ENCODE results near the gene MPST. TPM values are rescaled to one million over a fixed set of nuclear protein-coding genes. Genes with fewer than 3 reads are reported as not detected.

The MPST gene
- total RNA-seq, 2 experiments from 2014 or later = 8.5 to 9.1 TPM

- no peak for DNase-seq
- H3K9me3 Mint-ChIP-seq = no peaks in the 10 kb centered on the region
- no peak overlapping the region for H3K27ac Mint-ChIP-seq
- intact Hi-C loops (cut with micrococcal nuclease) = no loop called here
- H3K4me1 Mint-ChIP-seq (ENCODE audit: low read depth) = peaks cover 6% of the 10 kb centered on the region
- no peaks in the 10 kb centered on the region for H3K36me3 Mint-ChIP-seq (ENCODE audit: low read depth)
- POLR2A ChIA-PET = interaction anchor here (1.2 kb wide), 1 partner anchor 40 kb away, joined by 3 read pairs; no protein-coding TSS in a partner anchor
- no peak overlapping the region for H3K4me3 Mint-ChIP-seq
- CTCF ChIA-PET = interaction anchor here (0.8 to 1.8 kb wide), 3 partner anchors 10 to 40 kb away, joined by 3 to 6 read pairs (median 4); a partner anchor contains a TSS
- peaks cover 21% of the 10 kb centered on the region for H3K27me3 Mint-ChIP-seq
- ATAC-seq = no peak
- no peak for TF ChIP-seq CTCF (IDR thresholded peaks at IDR 0.05)
Observed at GRCh38 chr22:37017356-37017755, 2.2 kb upstream of the MPST start.

DNA sequence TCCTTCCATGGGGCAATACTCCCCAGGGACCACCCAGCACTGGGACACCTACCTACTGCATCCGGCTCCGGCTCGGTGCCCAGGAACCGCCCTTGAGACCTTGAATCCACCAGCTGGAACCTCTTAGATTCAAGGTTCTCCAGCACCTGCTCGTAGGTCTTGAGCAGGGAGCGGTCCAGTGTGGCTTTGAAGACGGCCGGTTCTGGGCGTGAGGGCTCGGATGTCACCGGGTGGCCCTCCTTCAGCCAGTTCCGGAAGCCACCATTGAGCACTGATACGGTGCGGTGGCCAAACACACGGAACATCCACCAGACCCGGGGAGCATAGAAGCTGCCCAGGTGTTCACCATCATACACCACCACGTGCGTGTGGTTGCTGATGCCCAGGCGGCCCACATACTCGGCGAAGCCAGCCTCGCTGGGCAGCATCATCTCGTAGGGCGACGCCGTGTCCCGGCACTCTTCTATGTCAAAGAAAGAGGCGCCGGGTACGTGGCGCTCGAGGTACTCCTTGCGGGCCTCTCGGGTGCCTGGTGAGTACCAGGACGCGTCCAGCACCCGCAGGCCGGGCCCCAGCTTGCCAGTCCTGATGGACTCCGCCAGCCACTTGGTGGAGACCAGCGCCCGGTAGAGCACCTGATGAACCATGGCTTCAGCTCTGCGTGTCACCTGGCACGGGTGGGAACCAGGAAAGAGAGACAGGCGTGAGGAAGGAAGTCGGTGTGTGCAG lies 1.3 kb upstream of the MPST start:
- no peak for TF ChIP-seq CTCF (IDR thresholded peaks at IDR 0.05)
- H3K27me3 Mint-ChIP-seq = peaks cover 21% of the 10 kb centered on the region
- ATAC-seq = no peak
- intact Hi-C loops (cut with micrococcal nuclease) = no loop called here
- ChIA-PET CTCF (interaction anchor here (1.2 to 3.0 kb wide), 5 partner anchors 12 to 242 kb away, joined by 3 to 10 read pairs (median 6); partner anchors contain the start of gene IFT27), POLR2A (interaction anchor here (0.8 to 2.0 kb wide), 4 partner anchors 14 to 242 kb away, joined by 3 to 6 read pairs (median 3); partner anchors contain the start of gene IFT27)
- DNase-seq = no peak
- H3K4me3 Mint-ChIP-seq = peak overlapping the region; percentile 52
- H3K27ac Mint-ChIP-seq = peak overlapping the region; percentile 64
- H3K4me1 Mint-ChIP-seq (ENCODE audit: low read depth) = peaks cover 6% of the 10 kb centered on the region
- H3K9me3 Mint-ChIP-seq = no peaks in the 10 kb centered on the region
- H3K36me3 Mint-ChIP-seq (ENCODE audit: low read depth) = no peaks in the 10 kb centered on the region

DNA sequence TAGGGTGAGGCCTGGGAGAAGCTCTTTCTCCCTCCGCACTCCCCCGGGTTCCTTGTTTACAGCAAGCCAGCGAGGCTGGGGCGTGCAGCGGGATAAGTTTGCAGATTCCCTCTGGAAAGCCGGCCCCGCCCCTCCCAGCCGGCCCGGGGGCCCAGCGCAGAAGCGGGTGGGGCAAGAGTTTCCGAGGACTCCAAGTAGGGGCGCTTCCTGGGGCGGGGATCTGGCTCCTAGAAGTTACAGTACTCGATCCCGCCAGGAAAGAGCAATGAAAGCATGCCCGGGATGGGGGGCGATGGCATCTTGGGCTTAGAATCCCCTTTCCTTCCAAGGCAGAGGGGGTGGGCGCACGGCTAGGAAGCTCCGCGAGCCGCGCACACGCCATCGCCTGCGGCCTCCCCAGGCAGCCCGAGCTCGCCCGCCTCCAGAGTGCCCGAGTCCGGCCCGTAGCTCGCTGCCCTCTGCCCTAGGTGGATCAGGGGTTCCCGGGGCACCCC lies 680 bp upstream of the MPST start:
- intact Hi-C loops (cut with micrococcal nuclease) = no loop called here
- H3K4me3 Mint-ChIP-seq = peak overlapping the region; percentile 52
- ChIA-PET POLR2A (interaction anchor here (0.8 to 2.0 kb wide), 5 partner anchors 14 to 242 kb away, joined by 3 to 6 read pairs (median 3); partner anchors contain the start of gene IFT27), CTCF (interaction anchor here (1.2 to 3.0 kb wide), 5 partner anchors 11 to 242 kb away, joined by 3 to 10 read pairs (median 6); partner anchors contain the start of gene IFT27)
- DNase-seq = no peak
- peaks cover 6% of the 10 kb centered on the region for H3K4me1 Mint-ChIP-seq (ENCODE audit: low read depth)
- ATAC-seq = peak; percentile 6
- peaks cover 21% of the 10 kb centered on the region for H3K27me3 Mint-ChIP-seq
- no peaks in the 10 kb centered on the region for H3K36me3 Mint-ChIP-seq (ENCODE audit: low read depth)
- H3K27ac Mint-ChIP-seq = no peak overlapping the region
- TF ChIP-seq CTCF (IDR thresholded peaks at IDR 0.05) = no peak
- no peaks in the 10 kb centered on the region for H3K9me3 Mint-ChIP-seq

DNA sequence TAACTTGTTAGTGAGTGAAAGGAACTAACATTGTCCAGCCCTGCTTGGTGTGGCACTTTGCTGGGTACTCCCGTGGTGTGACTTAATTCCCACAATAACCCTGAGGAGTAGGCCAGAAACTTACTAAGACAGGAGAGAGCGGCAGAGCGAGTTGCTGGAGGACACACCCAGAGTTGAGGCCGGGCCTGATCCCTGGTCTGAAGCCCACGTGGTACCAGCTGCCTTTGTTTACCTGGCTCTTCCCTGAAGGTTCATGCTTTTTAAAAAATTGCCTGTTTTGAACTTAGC lies 594 bp downstream of the MPST start:
- Mint-ChIP-seq H3K27ac (peak overlapping the region; percentile 69), H3K4me1 (ENCODE audit: low read depth) (peaks cover 6% of the 10 kb centered on the region), H3K9me3 (no peaks in the 10 kb centered on the region), H3K27me3 (peaks cover 21% of the 10 kb centered on the region), H3K36me3 (ENCODE audit: low read depth) (no peaks in the 10 kb centered on the region), H3K4me3 (peak overlapping the region; percentile 81)
- CTCF ChIA-PET = interaction anchor here (0.8 to 3.0 kb wide), 13 partner anchors 9 to 243 kb away, joined by 3 to 10 read pairs (median 4); partner anchors contain the start of gene IFT27
- intact Hi-C loops (cut with micrococcal nuclease) = no loop called here
- DNase-seq = no peak
- TF ChIP-seq CTCF (IDR thresholded peaks at IDR 0.05) = no peak
- ATAC-seq = no peak
- POLR2A ChIA-PET = interaction anchor here (0.9 to 2.0 kb wide), 2 partner anchors 20 to 244 kb away, joined by 3 to 6 read pairs; partner anchors contain the start of gene IFT27

DNA sequence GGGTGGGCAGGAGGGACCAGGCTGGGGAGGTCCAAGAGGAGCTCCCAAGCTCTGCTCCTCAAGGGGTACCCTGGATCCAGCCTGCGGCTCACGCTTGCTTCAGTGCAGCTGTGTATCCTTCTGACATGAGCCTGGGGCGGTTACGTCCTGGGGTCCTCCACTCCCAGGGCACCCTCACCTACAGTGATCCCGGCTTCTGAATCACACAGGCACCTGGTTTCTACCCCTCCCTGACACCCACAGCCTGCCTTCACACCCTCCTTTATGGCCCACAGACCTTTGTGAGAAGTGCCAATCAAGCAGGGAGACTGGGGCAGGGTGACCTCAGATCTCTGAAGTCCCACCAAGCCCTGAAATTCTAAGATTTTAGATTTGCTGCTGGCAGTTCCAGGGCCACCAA lies 1.5 kb downstream of the MPST start:
- Mint-ChIP-seq H3K27me3 (peaks cover 19% of the 10 kb centered on the region), H3K36me3 (ENCODE audit: low read depth) (no peaks in the 10 kb centered on the region), H3K4me3 (no peak overlapping the region), H3K4me1 (ENCODE audit: low read depth) (peaks cover 6% of the 10 kb centered on the region), H3K27ac (no peak overlapping the region), H3K9me3 (no peaks in the 10 kb centered on the region)
- intact Hi-C loops (cut with micrococcal nuclease) = no loop called here
- CTCF ChIA-PET = interaction anchor here (0.7 to 3.0 kb wide), 27 partner anchors 8 to 239 kb away, joined by 3 to 18 read pairs (median 3); no protein-coding TSS in a partner anchor
- DNase-seq = no peak
- TF ChIP-seq CTCF (IDR thresholded peaks at IDR 0.05) = no peak
- ATAC-seq = no peak
- POLR2A ChIA-PET = no interaction called here

Measured in activated CD8-positive, alpha-beta T cell treated with anti-CD3 and anti-CD28 coated beads for 36 hours (primary cell).